H1 (cell line): Measurements from ENCODE around the gene SPTBN5. TPM values are rescaled to one million over a fixed set of nuclear protein-coding genes. Genes with fewer than 3 reads are reported as not detected.

Experiments
- ASH2L ChIP-seq: fragments of 200-600, 300-600 bp; sonication (generic); IDR thresholded peaks from one replicate; pipeline ENCODE4 v1.7.1; 2017; ENCODE audit warnings: low read length
- CREB1 ChIP-seq: IDR thresholded peaks from 2 replicates; pipeline ENCODE4 v1.6.1; 2012; ENCODE audit warnings: inconsistent platforms
- EP300 ChIP-seq, 2 experiments: IDR thresholded peaks; 1 replicate in 1 of 2; 2 replicates in 1 of 2; pipeline ENCODE4 v1.6.1; 2011 to 2012; ENCODE audit warnings: low read depth in 2 of 2, low read length in 2 of 2, mild to moderate bottlenecking in 2 of 2, borderline replicate concordance in 1 of 2, inconsistent platforms in 1 of 2, moderate library complexity in 1 of 2
- polyA plus RNA-seq, 7 experiments: library from polyadenylated mRNA; depleted of rRNA in 3 of 7; stranded (reverse) in 5 of 7; unstranded in 2 of 7; fragments of >200 nt in 5 of 7; fragments of 200-250 nt in 2 of 7; gene quantifications; 1 replicate in 5 of 7; 2 replicates in 1 of 7; 4 replicates in 1 of 7; pipeline versions ENCODE4 v1.2.1 to v1.2.3, GENCODE V29; 2011 to 2013; ENCODE audit warnings: missing spikeins in 2 of 7, mixed read lengths in 2 of 7
- total RNA-seq: library from RNA; stranded (reverse); fragmentation: NEBNext Ultra II Directional; extraction: Animal tissue kit (Norgen Biotek cat#: 25700); gene quantifications from 2 replicates; pipeline ENCODE4 v1.2.1, GENCODE V29; 2021

SPTBN5 gene
- total and polyA plus RNA-seq, 2 of the 8 experiments (the other 6 are each of a cell fraction or from before 2014, with no cell fraction given), result 0.32 to 0.84 TPM

DNA sequence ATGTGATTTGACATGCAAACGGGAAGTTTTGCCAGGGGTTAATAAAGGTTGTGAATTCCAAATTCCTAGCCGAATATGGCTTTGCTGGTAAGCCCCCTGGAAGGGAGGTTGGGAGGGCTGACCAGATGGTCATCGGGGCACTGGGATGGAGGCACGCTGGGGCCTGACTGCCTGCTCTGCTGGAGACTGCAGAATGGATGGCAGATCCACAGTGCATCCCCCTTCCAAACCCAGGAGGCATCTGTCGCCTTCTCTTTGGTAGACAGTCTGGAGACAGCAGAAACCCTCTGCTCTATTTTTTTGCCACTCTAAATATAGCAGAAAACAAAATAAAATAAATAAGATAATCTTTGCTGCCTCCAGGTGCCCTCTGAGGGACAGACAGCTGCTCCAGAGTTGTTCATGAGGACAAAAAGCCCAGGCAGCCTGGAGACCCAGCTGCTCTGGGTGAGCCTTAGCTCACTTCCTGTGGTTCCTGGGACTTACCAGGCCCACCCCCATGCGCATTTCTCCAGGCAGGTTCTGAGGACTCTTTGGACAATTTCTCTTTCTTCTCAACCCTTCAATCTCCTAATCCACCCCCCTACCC is 6.1 kb upstream of the SPTBN5 start (continued):
- TF ChIP-seq EP300 (IDR thresholded peaks at IDR 0.05; ENCODE audit: borderline replicate concordance in 1 of 2, low read depth in 2 of 2, low read length in 2 of 2), result no peak
- no peak for TF ChIP-seq CREB1
- no peak for TF ChIP-seq ASH2L
